Measurements from ENCODE around the gene CYP46A1.

GRCh38 chr14:99769799-99770198, 85.7 kb downstream of the CYP46A1 start:
- TF ChIP-seq BHLHE40 (IDR thresholded peaks at IDR 0.05; ENCODE audit: low read depth, low read length) (no peak), CEBPB (IDR thresholded peaks at IDR 0.05) (no peak), CTCF (IDR thresholded peaks at IDR 0.05) (no peak), HOXA7 (CRISPR knock-in tag; IDR thresholded peaks at IDR 0.05) (no peak)
